HL-60 (cell line): ENCODE measurements around the gene CTBP2.
"Not testable (repeated sequence)": the region's sequence is repeated elsewhere in the genome, so short reads cannot be mapped to it uniquely, and the experiment has no call there.

Experiments used
- DNase-seq, 2 experiments: peaks; one replicate each; pipeline ENCODE4 v3.0.0-alpha.2; 2010 to 2020; ENCODE audit warnings: low read depth in 1 of 2, low spot score in 1 of 2
- H3K27ac ChIP-seq: fragments of 250-450 bp; sonication (Bioruptor Pico); replicated peaks from 2 replicates; pipeline ENCODE4 v1.5.1; 2020; ENCODE audit warnings: mild to moderate bottlenecking, moderate library complexity
- H3K27me3 ChIP-seq: fragments of 250-450 bp; sonication (Bioruptor Pico); 2 replicates; pipeline ENCODE4 v1.5.1; 2021; ENCODE audit warnings: mild to moderate bottlenecking, moderate library complexity; ENCODE audit not compliant: insufficient read depth, poor library complexity, severe bottlenecking
- H3K4me3 ChIP-seq: replicated peaks from 2 replicates; pipeline ENCODE4 v1.5.1; 2011; ENCODE audit warnings: mild to moderate bottlenecking, control low read depth, low read length; ENCODE audit not compliant: insufficient read depth
- GABPA ChIP-seq: IDR thresholded peaks from 2 replicates; pipeline ENCODE4 v1.6.1; 2012; ENCODE audit warnings: low read depth
- POLR2AphosphoS5 ChIP-seq: IDR thresholded peaks from 2 replicates; pipeline ENCODE4 v1.6.1; 2012; ENCODE audit warnings: low read depth
- SPI1 ChIP-seq: IDR thresholded peaks from 2 replicates; pipeline ENCODE4 v1.6.1; 2012; ENCODE audit warnings: low read depth, mild to moderate bottlenecking, borderline replicate concordance
- TF ChIP-seq, protein P1 (sequence below): IDR thresholded peaks from 2 replicates; pipeline ENCODE4 v1.6.1; 2012; ENCODE audit warnings: low read depth; ENCODE audit not compliant: insufficient replicate concordance
- TF ChIP-seq, protein P2 (sequence below): IDR thresholded peaks from one replicate; pipeline ENCODE4 v1.5.1; 2011; ENCODE audit warnings: low read length, control low read depth, inconsistent platforms; ENCODE audit not compliant: insufficient read depth

CTBP2 gene

DNA sequence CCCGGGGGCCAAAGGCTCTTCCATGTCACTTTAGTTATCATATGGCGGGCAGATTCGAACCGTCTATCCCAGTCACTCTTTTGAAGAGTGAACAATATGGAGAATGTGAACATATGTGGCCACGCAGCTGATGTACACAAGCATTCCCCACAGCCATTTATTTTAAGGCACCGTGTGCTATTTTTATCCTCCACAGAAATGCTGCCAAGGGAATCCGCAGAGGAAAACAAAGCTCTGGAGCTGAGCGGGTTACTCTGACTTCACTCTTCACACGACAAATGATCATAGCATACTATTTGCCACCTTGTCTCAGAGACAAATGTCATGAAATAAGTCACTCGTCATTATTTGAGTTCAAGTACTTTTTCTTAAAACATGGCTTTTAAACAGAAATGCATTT, 100.3 kb downstream of the CTBP2 start:
- no peak overlapping the region for H3K27ac ChIP-seq
- H3K4me3 ChIP-seq: no peak overlapping the region
- TF ChIP-seq SPI1 (no peak), GABPA (no peak), POLR2AphosphoS5 (no peak)
- TF ChIP-seq, protein P1, sequence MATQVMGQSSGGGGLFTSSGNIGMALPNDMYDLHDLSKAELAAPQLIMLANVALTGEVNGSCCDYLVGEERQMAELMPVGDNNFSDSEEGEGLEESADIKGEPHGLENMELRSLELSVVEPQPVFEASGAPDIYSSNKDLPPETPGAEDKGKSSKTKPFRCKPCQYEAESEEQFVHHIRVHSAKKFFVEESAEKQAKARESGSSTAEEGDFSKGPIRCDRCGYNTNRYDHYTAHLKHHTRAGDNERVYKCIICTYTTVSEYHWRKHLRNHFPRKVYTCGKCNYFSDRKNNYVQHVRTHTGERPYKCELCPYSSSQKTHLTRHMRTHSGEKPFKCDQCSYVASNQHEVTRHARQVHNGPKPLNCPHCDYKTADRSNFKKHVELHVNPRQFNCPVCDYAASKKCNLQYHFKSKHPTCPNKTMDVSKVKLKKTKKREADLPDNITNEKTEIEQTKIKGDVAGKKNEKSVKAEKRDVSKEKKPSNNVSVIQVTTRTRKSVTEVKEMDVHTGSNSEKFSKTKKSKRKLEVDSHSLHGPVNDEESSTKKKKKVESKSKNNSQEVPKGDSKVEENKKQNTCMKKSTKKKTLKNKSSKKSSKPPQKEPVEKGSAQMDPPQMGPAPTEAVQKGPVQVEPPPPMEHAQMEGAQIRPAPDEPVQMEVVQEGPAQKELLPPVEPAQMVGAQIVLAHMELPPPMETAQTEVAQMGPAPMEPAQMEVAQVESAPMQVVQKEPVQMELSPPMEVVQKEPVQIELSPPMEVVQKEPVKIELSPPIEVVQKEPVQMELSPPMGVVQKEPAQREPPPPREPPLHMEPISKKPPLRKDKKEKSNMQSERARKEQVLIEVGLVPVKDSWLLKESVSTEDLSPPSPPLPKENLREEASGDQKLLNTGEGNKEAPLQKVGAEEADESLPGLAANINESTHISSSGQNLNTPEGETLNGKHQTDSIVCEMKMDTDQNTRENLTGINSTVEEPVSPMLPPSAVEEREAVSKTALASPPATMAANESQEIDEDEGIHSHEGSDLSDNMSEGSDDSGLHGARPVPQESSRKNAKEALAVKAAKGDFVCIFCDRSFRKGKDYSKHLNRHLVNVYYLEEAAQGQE: no peak
- TF ChIP-seq, protein P2, sequence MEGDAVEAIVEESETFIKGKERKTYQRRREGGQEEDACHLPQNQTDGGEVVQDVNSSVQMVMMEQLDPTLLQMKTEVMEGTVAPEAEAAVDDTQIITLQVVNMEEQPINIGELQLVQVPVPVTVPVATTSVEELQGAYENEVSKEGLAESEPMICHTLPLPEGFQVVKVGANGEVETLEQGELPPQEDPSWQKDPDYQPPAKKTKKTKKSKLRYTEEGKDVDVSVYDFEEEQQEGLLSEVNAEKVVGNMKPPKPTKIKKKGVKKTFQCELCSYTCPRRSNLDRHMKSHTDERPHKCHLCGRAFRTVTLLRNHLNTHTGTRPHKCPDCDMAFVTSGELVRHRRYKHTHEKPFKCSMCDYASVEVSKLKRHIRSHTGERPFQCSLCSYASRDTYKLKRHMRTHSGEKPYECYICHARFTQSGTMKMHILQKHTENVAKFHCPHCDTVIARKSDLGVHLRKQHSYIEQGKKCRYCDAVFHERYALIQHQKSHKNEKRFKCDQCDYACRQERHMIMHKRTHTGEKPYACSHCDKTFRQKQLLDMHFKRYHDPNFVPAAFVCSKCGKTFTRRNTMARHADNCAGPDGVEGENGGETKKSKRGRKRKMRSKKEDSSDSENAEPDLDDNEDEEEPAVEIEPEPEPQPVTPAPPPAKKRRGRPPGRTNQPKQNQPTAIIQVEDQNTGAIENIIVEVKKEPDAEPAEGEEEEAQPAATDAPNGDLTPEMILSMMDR: no peak
- no peak for DNase-seq
- no peaks in the 10 kb centered on the region for H3K27me3 ChIP-seq

DNA sequence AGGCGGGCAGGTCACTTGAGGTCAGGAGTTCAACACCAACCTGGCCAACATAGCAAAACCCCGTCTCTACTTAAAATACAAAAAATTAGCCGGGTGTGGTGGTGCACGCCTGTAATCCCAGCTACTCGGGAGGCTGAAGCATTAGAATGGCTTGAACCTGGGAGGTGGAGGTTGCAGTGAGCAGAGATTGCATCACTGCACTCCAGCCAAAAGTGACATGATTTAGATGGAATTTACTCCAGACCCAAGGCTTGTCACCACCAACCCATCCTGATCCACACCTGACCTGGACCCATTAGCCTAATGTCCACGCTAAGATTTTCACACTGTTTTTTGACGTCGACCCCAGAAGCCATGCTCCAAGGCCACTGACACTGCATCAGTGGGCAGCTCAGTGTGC, 101.0 kb downstream of the CTBP2 start:
- not testable (repeated sequence) for DNase-seq, H3K27me3 ChIP-seq, H3K4me3 ChIP-seq, H3K27ac ChIP-seq

DNA sequence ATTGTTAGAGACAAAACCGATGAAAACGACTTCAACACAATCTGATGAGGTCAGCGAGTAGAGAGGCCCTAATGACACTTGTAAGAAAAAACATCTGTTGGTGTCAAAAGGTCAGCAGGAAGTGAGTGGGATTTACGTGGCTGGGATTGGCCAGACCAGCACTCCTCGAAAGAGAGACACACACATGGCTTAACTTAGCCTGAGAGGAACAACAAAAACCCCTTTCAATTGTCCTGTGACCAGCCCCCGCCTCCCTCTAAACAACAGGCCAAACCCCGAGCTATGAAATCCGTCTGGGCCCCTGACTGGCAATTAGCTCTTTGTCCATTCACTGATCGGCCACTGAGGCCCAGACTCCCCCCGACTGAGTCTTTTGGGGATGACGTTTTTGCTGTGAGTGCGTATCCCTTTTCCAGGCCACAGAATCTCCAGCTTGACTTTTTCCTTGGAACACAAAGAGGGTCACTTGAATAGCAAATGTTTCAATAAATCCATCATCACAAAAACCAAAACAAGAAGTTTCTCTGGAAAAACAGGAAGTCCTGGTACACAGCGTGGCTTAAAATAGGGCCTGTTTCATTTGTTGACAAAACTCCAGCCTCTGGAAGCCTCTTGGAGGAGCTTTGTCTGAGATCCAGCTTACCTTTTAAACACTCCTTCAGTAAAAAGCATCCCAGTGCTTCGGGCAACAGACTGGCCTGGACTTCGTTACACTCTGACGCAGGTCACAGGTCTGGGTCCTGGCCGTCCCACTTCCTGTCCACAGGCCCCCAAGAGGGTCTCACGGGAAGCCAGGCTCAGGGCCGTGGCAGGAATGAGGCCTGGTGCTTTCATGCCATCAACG, 103.0 kb downstream of the CTBP2 start:
- H3K4me3 ChIP-seq: no peak overlapping the region
- DNase-seq: peak in 1 of 2 experiments; percentile 18
- H3K27ac ChIP-seq: no peak overlapping the region
- H3K27me3 ChIP-seq: no peaks in the 10 kb centered on the region
- TF ChIP-seq GABPA (no peak), SPI1 (peak; percentile 88), POLR2AphosphoS5 (no peak)
- TF ChIP-seq, protein P2: no peak
- TF ChIP-seq, protein P1: no peak

DNA sequence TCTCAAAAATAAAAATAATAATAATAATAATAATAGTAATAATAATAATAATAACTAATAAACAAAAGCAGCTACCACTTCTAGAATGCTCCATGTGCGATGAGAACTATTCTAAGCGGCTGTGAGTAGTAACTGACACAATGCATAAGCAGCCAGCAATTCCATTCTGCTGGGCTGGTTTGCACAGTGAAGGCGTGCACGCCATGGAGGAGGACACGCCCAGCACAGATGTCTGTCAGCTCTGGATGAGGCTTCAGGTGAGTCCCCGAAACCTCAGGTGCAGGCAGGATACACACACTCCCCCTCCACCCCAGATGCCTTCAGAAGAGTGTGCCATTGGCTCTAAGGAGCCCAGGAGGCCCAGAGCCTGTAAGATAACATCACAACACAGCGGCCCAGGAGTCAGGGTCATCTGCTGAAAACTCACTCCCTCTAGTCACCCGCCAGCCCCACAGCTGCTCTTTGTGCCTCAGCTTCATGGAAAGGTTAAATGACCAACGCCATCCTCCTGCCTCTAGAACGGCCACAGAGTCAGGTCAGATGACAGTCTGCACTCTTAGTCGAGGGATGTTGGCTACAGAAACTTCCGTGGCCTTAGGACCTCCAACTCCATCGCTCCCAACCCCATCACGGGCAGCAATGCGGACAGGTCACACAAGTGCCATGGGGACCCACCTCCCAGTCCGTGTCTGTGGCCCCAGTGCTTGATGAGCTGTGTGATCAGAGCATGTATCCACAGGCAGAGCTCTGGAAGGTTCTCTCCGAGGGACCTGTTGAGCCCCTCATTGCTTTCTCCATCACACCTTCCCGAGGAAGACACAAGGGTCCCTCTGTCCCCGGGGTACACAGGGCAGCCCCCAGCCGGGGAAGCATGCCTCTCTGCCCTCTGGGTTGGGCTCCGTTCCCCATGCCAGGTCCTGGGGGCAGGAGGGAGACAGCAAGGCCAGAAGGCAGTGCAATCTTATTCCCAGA, 103.9 kb downstream of the CTBP2 start:
- H3K27ac ChIP-seq: no peak overlapping the region
- H3K27me3 ChIP-seq: no peaks in the 10 kb centered on the region
- H3K4me3 ChIP-seq: no peak overlapping the region
- TF ChIP-seq GABPA: no peak
- no peak for TF ChIP-seq POLR2AphosphoS5
- TF ChIP-seq, protein P2: no peak
- no peak for TF ChIP-seq SPI1
- TF ChIP-seq, protein P1: no peak
- no peak for DNase-seq
